ENCODE measurements around the gene DDO.
"Not testable (repeated sequence)": the region's sequence is repeated elsewhere in the genome, so short reads cannot be mapped to it uniquely, and the experiment has no call there.

DDO gene

GRCh38 chr6:110366256-110366655 is 49.1 kb downstream of the DDO start:
- no peak for DNase-seq

GRCh38 chr6:110364364-110365105 is 50.8 kb downstream of the DDO start:
- DNase-seq = no peak

DNA sequence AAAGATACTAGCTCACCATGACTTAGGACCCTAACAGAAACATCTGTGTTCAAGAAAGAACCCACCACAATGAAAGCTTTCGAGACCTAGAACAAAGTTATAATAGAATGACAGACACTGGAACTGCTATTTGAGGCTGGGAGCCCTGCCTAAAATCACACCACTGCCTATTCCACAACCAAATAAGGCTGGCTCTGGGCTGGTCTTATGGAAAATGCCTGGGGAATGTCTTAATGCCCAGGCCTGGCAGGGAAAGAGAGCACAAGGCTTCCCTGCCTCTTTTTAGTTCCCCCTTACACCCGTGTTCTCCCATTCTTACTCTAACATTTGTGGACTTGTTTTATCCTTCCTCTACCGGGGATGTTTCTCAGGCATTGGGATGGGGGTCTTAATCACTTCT is 51.6 kb downstream of the DDO start:
- no peak for DNase-seq

- DNase-seq = no peak
Measured at GRCh38 chr6:110360676-110361075, 54.7 kb downstream of the DDO start.

- no peak for DNase-seq
Measured at GRCh38 chr6:110359556-110359955, 55.8 kb downstream of the DDO start.

- DNase-seq = no peak
Measured at GRCh38 chr6:110358553-110359160, 56.7 kb downstream of the DDO start.

DNA sequence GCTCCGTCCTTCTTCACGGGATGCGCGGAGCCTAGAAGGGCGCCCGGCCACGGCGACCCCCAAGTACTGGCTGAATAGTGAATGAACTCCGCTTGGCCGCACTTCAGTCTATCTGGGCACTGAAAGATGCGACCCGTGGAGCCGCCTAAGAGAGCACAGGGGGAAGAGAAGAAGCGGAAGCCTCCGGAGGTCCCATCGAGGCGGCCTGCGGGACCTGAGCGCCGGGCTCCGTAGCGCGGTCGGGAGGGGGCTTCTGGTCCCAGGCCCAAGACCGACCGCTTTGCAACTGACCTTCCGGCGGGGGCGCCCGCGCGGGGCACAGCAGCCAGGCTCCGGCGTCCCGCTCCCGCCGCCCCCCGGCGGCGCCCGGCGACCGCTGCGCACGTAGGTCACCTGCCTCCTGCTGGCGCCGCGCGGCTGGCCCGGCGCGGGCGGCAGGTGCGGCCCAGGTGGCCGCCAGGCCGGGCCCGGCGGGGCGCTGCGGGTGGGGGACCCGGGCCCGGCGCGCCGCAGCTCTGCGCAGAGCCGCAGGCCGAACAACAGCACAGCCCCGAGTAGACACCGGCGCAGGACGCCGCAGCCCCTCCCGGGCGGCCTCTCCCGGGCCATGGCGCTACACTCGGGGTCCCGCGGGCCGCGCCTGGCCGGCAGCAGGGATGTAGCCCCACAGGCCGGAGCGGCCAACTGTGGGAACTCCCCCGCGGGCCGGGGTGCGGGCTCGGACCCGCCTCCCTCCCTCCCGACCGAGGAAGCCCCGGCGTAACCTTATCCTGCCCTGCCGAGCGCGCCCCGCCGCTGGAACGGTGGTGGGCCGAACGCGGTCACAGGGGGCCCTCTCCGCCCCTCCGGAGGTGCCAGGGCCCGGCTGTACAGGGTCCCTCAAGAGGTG is 57.5 kb downstream of the DDO start, which contains the start of gene METTL24:
METTL24 (minus strand) TSS at position 686 of the 889 bp plus-strand sequence; CDS start at position 609, 77 bp downstream.
- DNase-seq = no peak

DNA sequence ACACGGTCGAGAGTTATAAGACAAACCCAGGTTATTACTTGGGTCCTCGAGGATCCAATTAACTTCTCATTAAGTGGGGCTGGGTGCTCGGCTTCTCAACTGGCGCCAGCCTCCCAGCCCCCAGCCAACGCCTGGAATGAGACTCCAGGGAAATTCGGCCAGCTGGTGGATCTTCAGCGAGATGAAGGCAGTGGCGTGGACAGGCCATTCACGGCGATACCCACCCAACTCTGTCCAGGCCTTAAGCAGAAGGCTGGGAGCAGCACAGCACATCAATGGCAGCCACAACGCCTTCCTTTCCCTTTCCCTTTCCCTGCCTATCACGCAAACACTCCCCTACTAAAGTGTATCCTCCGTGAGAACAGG is 58.1 kb downstream of the DDO start:
- no peak for DNase-seq

DNA sequence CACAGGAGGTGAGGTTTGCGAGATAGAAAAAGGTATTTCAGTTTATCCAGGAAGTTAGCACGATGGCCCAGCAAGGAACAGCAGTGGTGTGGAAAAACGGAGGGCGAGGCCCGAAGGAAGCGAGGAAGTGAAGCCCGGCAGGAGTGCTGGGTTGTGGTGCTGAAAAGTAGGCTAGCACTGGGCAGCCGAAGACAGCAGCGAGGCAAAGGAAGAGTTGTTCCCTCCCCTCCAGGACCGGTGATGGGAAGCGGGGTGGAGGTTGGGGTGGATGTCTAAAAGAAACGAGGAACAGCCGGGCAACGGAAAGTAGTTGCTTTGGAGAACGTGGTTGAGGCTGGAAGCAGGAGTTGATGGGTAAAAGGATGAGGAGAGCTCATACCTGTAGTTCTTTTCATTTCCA is 58.6 kb downstream of the DDO start:
- DNase-seq = no peak

GRCh38 chr6:110355727-110356126 is 59.6 kb downstream of the DDO start:
- no peak for DNase-seq

GRCh38 chr6:110355022-110355421 is 60.4 kb downstream of the DDO start:
- DNase-seq = no peak

GRCh38 chr6:110354153-110354552 is 61.2 kb downstream of the DDO start:
- DNase-seq = no peak

GRCh38 chr6:110353457-110354001 is 61.8 kb downstream of the DDO start:
- no peak for DNase-seq

DNA sequence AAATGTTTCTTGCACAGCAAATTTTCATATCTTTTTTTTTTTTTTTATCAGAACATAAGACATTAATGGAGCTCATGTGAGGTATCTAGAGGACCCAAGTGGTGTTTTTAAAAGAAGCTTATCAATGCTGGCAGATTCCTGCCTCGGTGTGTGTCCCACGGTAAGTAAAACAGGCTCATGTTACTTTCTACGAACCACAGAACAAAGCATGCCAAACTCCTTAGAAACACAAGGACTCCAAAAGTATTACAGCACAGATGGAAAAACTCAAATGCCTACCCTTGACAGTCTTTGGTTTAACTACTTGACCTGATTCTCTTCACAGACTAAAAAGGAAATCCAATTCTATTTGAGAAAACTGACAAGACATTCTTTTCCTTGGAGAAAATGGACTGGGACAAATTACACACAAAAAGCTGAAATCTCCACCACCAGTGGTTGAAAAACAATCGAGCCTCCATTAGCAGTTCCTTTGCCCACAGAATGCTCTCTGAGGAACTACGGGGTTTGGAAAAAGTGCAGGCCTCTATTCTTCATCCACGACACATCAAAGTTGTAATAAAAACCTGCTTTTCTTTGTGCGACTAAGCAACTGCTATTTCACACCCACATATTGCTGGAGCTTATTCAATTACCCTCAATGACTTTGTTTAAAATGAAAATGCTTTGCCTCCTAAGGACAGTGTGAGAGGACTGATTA is 62.7 kb downstream of the DDO start:
- DNase-seq = no peak

GRCh38 chr6:110351986-110352385 is 63.4 kb downstream of the DDO start:
- DNase-seq = no peak

GRCh38 chr6:110351546-110351945 is 63.8 kb downstream of the DDO start:
- no peak for DNase-seq

DNA sequence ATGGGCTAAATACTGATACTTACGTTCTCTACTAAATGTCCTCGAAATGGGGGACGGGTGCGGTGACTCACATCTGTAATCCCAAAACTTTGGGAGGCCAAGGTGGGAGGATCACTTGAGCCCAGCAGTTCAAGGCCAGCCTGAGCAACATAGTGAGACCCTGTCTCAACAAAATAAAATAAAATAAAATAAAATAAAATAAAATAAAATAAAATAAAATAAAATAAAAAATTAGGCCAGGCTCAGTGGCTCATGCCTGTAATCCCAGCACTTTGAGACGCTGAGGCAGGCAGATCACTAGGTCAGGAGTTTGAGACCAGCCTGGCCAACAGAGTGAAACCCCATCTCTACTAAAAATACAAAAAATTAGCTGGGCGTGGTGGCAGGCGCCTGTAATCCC is 64.8 kb downstream of the DDO start:
- DNase-seq = not testable (repeated sequence)

DNA sequence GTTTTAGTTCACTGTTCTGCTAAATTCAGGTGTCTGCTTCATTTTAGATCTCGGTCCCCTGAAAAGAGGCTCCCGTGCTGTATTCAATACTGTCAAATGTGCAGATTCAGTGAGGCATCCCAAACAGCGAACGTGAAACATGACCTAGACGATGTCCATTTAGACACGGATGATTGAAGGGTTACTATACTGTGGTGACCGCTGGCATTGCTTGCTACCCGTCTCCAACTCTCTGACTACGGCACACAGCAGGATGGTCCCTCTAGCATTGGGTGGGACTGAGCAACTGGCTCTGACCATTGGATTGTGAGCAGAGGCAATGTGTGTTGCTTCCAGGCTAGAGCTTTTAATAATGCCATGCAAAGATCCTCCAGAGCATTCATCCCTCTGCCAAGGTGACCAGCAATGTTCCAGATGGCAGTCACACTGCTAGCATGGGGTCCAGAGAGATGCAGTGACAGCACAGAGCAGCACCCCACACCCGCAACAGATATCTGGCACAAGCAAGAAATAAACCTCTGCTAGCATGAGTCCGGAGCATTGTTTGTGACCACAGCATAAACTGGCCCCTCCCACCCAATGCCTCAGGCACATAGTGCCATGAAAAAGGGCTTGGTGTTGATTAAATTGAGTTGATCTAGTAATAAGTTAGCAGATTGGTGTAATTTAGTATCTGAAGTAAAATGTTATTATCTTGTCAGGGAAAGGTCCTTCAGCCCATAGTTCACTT is 66.2 kb downstream of the DDO start:
- DNase-seq = no peak

- DNase-seq = no peak
Measured at GRCh38 chr6:110345025-110345424, 70.3 kb downstream of the DDO start.

GRCh38 chr6:110342759-110343158 is 72.6 kb downstream of the DDO start:
- DNase-seq = no peak

Data from activated effector memory CD4-positive, alpha-beta T cell treated with Interleukin-2 at 50 U/mL for 16 hours (primary cell).